KOPT-K1 (cell line): ENCODE data around the gene ERICH6.
"Not testable (repeated sequence)": the region's sequence is repeated elsewhere in the genome, so short reads cannot be mapped to it uniquely, and the experiment has no call there.

Source experiments
- H3K27ac ChIP-seq: fragments of 200-600 bp; sonication (generic); 2 replicates; pipeline ENCODE4 v1.5.1; 2016; ENCODE audit warnings: antibody characterized with exemption, mild to moderate bottlenecking, low read depth, low read length; ENCODE audit not compliant: poor library complexity, severe bottlenecking
- H3K36me3 ChIP-seq: fragments of 200-600 bp; sonication (generic); 2 replicates; pipeline ENCODE4 v1.5.1; 2017; ENCODE audit warnings: antibody characterized with exemption, mild to moderate bottlenecking, low read length, moderate library complexity; ENCODE audit not compliant: insufficient read depth
- H3K9me3 ChIP-seq: fragments of 200-600 bp; sonication (generic); 2 replicates; pipeline ENCODE4 v1.5.1; 2017; ENCODE audit warnings: antibody characterized with exemption, low read length, mild to moderate bottlenecking; ENCODE audit not compliant: insufficient read depth, poor library complexity, severe bottlenecking

ERICH6 gene

DNA sequence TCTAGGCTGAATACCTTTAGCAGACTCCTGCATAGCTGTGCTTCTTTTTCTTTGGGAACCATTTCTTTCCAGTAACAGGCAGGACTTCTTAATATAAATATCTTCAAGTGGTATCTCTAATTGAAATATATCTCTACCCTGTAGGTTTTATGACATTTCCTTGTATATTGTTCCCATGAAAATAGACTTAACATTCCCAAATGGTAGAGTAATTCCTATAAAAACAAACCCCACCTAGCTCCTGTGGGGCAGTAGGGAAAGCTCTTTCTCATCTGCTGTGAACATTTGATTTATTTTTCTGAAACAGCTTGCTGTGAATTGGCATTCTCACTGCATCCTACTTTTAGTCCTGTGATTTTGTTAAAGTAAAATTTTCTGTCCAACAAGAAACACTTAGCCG lies 79.8 kb downstream of the ERICH6 start:
- Histone ChIP-seq H3K27ac (no peak overlapping the region), H3K36me3 (peaks cover 60% of the 10 kb centered on the region), H3K9me3 (no peaks in the 10 kb centered on the region)

DNA sequence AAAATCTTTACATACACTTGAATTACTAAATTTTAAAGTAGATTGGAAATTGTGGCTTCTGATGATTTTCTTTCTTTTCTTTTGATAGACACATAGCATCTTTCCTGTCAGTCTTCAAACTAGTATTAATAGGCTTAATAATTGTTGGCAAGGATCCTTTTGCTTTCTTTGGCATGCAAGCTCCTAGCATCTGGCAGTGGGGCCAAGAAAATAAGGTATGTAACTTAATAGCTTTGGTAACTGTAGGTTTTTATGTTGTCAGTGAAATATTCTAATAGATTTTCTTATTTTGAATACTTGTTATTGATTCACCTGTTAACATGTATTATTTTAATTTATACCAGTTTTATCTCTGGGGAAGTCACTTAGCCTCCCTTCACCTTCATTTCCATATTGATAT lies 80.8 kb downstream of the ERICH6 start:
- H3K27ac ChIP-seq, H3K9me3 ChIP-seq: not testable (repeated sequence)
- peaks cover 61% of the 10 kb centered on the region for H3K36me3 ChIP-seq

DNA sequence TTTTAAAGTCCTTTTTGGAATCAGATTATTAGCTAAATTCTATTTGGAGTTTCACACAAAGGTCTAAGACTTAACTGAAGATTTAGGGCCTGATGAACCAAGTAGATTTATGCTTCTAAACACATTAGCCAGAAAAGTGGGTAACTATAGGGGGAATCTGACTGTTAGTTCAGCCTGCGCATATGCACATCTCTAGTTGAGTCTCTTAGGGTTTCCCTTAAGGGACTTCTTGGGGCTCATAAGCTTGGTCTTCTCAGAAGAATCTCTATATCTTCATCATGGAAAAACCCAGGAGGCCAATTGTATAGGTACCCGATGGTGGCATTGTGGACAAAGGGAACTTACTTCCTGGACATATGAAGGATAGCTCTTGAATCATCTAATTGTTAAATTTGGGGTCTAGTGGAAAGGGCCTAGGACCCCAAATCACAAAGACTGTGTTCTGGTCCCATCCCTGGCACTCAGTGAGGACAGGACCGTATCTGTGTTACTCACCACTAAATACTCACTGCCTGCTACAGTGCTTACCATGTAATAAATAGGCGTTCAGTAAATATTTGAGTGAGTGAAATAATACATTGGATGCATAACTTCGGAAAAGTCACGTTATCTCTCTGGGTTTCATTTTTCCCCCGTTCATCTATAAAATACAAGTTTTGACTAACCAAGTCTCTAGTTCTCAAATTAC lies 83.6 kb downstream of the ERICH6 start:
- Histone ChIP-seq H3K36me3 (peaks cover 41% of the 10 kb centered on the region), H3K9me3 (no peaks in the 10 kb centered on the region), H3K27ac (no peak overlapping the region)

- H3K9me3 ChIP-seq, result no peaks in the 10 kb centered on the region
- H3K27ac ChIP-seq, result no peak overlapping the region
- H3K36me3 ChIP-seq, result peaks cover 59% of the 10 kb centered on the region
These were observed 89.8 kb downstream of the ERICH6 start for GRCh38 chr3:150613709-150614480.

DNA sequence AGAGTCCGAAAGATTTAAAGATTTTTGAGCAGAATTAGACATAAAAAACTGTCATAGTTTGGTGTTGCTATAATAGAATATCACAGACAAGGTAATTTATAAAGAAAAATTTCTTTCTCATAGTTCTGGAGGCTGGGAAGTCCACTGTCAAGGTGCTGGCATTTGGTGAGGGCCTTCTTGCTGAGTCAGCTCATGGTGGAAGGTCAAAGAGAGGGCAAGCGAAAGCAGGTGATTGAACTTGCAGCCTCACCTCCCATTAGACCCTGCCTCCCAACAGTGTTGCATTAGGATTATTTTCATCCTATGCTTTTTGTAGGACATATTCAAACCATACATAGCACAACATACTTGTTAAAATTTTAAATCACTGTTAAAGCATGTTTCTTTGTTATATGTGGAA lies 90.7 kb downstream of the ERICH6 start:
- H3K27ac ChIP-seq, result no peak overlapping the region
- no peaks in the 10 kb centered on the region for H3K9me3 ChIP-seq
- H3K36me3 ChIP-seq, result peaks cover 56% of the 10 kb centered on the region

DNA sequence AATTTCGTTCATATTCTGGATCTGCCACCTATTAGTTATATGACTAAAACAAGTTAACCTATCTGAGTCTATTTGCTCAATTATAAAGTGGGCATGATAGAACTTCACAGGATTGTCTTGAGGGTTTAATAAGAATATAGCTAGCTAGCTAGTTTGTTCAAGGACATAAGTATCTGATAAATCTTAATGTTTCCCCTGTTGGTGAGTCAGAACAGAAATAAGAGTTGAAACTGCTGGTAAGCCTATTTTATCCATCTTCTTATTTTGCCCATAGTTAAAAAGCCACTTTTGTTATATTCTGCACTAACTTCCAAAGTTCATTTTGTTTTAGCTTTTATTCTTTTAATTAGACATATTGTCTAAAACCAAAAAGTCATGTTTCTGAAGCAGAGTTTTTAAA lies 91.2 kb downstream of the ERICH6 start:
- H3K36me3 ChIP-seq, result peaks cover 57% of the 10 kb centered on the region
- H3K27ac ChIP-seq, result no peak overlapping the region
- H3K9me3 ChIP-seq, result no peaks in the 10 kb centered on the region

GRCh38 chr3:150611666-150612065 lies 92.1 kb downstream of the ERICH6 start:
- Histone ChIP-seq H3K36me3 (peaks cover 63% of the 10 kb centered on the region), H3K27ac (no peak overlapping the region), H3K9me3 (no peaks in the 10 kb centered on the region)

GRCh38 chr3:150610785-150611184 lies 92.9 kb downstream of the ERICH6 start:
- H3K36me3 ChIP-seq, result peaks cover 68% of the 10 kb centered on the region
- H3K27ac ChIP-seq, result no peak overlapping the region
- H3K9me3 ChIP-seq, result no peaks in the 10 kb centered on the region

DNA sequence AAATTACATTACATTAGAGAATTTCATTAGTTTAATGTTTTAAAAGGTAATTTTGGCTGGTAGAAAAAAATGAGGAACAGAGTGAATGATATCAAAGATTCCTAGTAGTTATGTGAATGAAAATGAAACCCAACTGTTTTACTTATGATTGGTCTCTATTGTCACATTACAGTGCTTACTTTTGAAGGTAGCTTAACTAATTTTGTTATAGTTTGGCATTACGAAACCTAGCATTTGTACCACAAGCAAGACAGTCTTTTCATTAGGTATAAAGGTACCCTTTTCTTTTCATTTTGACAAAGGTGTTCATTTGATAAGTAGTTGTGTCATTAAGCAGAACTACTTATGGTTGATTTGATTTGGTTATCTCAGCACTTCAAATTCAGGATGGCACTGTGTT lies 93.7 kb downstream of the ERICH6 start:
- peaks cover 68% of the 10 kb centered on the region for H3K36me3 ChIP-seq
- H3K27ac ChIP-seq, result no peak overlapping the region
- no peaks in the 10 kb centered on the region for H3K9me3 ChIP-seq
